Uterus (tissue), 4 donors: ENCODE data around the gene IPO11. TPM values are rescaled to one million over a fixed set of nuclear protein-coding genes. Genes with fewer than 3 reads are reported as not detected.

Source experiments
- DNase-seq, 2 donors: peaks; one replicate each; pipeline ENCODE4 v3.0.0-alpha.2; 2019 to 2020
- H3K27ac ChIP-seq, 2 donors: fragments of 200-600 bp; sonication (generic); 1 replicate in 1 of 2; 2 replicates in 1 of 2; pipeline ENCODE4 v1.5.1; 2016 to 2018
- H3K27me3 ChIP-seq, 2 donors: fragments of 200-600 bp; sonication (generic); one replicate each; pipeline ENCODE4 v1.5.1; 2018 to 2019; ENCODE audit warnings: control low read depth in 1 of 2
- H3K36me3 ChIP-seq, 2 donors: fragments of 200-600 bp; sonication (generic); one replicate each; pipeline ENCODE4 v1.5.1; 2019; ENCODE audit warnings: control low read depth in 1 of 2
- H3K4me1 ChIP-seq, 2 donors: fragments of 200-600 bp; sonication (generic); one replicate each; pipeline ENCODE4 v1.5.1; 2018 to 2019; ENCODE audit warnings: control low read depth in 1 of 2
- H3K4me3 ChIP-seq, 2 donors: fragments of 200-600 bp; sonication (generic); 1 replicate in 1 of 2; 2 replicates in 1 of 2; pipeline ENCODE4 v1.5.1; 2018 to 2019; ENCODE audit warnings: mild to moderate bottlenecking in 1 of 2
- H3K9me3 ChIP-seq, 2 donors: fragments of 200-600 bp; sonication (generic); one replicate each; pipeline ENCODE4 v1.5.1; 2019; ENCODE audit warnings: control low read depth in 1 of 2
- POLR2A ChIP-seq, 2 donors: fragments of 450-650 bp; IDR thresholded peaks; one replicate each; pipeline ENCODE4 v1.6.1; 2016; ENCODE audit warnings: antibody characterized with exemption in 2 of 2, mild to moderate bottlenecking in 1 of 2, moderate library complexity in 1 of 2
- intact Hi-C: fragments of 100-400 bp; cut with DNase I; formaldehyde crosslinking; loops from one replicate; pipeline ENCODE4 v1.15.1; 2023; ENCODE audit warnings: low total_unique reads
- total RNA-seq, 4 donors: library from RNA; depleted of rRNA in 3 of 4; stranded (reverse); fragments of >200 nt in 3 of 4; gene quantifications; one replicate each; pipeline versions ENCODE4 v1.1.0 to v1.2.4, GENCODE V29; 2014 to 2023
- TF ChIP-seq, protein P1 (sequence below), 4 experiments: fragments of 200-600 bp in 2 of 4; fragments of 450-650 bp in 2 of 4; sonication (generic) in 2 of 4; IDR thresholded peaks; one replicate each; pipeline ENCODE4 v1.5.1; 2016 to 2019; ENCODE audit warnings: antibody characterized with exemption in 4 of 4, mild to moderate bottlenecking in 2 of 4, moderate library complexity in 1 of 4
- donor health status: DM: yes; HTN: yes; CAD: no.

Gene IPO11
- total RNA-seq, 4 donors from 2014 or later = 20.0 to 62.0 (median 45.3) TPM

DNA sequence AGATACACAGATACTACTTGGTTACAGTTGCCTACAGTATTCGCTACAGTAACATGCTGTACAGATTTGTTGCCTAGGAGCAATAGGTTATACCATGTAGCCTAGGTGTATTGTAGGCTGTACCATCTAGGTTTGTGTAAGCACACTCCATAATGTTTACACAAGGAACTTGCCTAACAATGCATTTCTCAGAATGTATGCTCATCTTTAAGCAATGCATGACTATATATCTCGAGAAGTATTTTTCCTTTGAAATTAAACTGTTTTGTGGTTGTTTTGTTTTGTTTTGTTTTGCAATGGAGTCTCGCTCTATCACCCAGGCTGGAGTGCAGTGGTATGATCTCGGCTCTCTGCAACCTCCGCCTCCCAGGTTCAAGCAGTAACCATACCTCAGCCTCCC lies 191.4 kb downstream of the IPO11 start:
- no peak overlapping the region for H3K4me3 ChIP-seq
- H3K4me1 ChIP-seq = no peaks in the 10 kb centered on the region
- H3K36me3 ChIP-seq = no peaks in the 10 kb centered on the region
- TF ChIP-seq POLR2A (IDR thresholded peaks at IDR 0.05) = no peak
- TF ChIP-seq, protein P1, sequence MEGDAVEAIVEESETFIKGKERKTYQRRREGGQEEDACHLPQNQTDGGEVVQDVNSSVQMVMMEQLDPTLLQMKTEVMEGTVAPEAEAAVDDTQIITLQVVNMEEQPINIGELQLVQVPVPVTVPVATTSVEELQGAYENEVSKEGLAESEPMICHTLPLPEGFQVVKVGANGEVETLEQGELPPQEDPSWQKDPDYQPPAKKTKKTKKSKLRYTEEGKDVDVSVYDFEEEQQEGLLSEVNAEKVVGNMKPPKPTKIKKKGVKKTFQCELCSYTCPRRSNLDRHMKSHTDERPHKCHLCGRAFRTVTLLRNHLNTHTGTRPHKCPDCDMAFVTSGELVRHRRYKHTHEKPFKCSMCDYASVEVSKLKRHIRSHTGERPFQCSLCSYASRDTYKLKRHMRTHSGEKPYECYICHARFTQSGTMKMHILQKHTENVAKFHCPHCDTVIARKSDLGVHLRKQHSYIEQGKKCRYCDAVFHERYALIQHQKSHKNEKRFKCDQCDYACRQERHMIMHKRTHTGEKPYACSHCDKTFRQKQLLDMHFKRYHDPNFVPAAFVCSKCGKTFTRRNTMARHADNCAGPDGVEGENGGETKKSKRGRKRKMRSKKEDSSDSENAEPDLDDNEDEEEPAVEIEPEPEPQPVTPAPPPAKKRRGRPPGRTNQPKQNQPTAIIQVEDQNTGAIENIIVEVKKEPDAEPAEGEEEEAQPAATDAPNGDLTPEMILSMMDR (IDR thresholded peaks at IDR 0.05) = no peak
- H3K9me3 ChIP-seq = no peaks in the 10 kb centered on the region
- intact Hi-C loops = no loop called here
- no peaks in the 10 kb centered on the region for H3K27me3 ChIP-seq
- DNase-seq = no peak
- H3K27ac ChIP-seq = no peak overlapping the region

DNA sequence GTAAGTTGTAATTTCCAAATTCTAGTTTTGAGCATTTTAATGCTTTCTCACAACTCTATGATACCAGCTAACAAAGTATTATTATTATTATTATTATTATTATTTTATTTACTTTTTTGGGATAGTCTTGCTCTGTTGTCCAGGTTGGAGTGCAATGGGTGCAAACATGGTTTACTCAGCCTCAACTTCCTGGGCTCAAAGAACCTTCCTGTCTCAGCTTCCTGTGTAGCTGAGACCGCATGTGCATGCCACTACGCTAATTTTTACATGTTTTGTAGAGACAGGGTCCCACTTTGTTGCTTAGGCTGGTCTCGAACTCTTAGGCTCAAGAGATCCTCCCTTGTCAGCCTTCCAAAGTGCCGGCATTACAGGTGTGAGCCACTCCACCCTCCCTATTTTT lies 193.1 kb downstream of the IPO11 start:
- no peak overlapping the region for H3K27ac ChIP-seq
- H3K9me3 ChIP-seq = no peaks in the 10 kb centered on the region
- no peak for TF ChIP-seq POLR2A (IDR thresholded peaks at IDR 0.05)
- TF ChIP-seq, protein P1 (IDR thresholded peaks at IDR 0.05) = no peak
- intact Hi-C loops = no loop called here
- no peaks in the 10 kb centered on the region for H3K27me3 ChIP-seq
- H3K36me3 ChIP-seq = no peaks in the 10 kb centered on the region
- DNase-seq = no peak
- H3K4me1 ChIP-seq = no peaks in the 10 kb centered on the region
- no peak overlapping the region for H3K4me3 ChIP-seq

DNA sequence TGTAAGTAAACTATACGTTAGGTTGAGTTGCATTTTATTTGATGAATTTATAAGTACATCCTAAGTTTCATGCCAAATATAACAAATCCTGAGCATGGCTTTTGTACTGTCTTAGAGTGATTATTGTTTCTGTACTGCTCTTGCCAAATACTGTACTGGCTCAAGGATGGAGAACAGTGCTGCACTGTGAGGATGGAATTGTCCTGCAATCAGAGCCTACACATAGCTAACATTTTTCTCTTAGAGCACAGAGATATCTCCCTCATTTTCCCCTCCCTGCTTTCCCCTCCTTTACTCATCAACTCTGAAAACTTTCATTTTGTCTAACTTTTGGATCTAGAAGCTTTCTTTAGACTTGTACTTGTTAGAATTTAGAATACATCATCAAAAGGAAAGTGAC lies 194.3 kb downstream of the IPO11 start:
- TF ChIP-seq, protein P1 (IDR thresholded peaks at IDR 0.05) = no peak
- TF ChIP-seq POLR2A (IDR thresholded peaks at IDR 0.05) = no peak
- Histone ChIP-seq H3K4me3 (no peak overlapping the region), H3K4me1 (no peaks in the 10 kb centered on the region), H3K9me3 (no peaks in the 10 kb centered on the region), H3K27me3 (no peaks in the 10 kb centered on the region), H3K36me3 (no peaks in the 10 kb centered on the region), H3K27ac (no peak overlapping the region)
- no peak for DNase-seq
- intact Hi-C loops = no loop called here

DNA sequence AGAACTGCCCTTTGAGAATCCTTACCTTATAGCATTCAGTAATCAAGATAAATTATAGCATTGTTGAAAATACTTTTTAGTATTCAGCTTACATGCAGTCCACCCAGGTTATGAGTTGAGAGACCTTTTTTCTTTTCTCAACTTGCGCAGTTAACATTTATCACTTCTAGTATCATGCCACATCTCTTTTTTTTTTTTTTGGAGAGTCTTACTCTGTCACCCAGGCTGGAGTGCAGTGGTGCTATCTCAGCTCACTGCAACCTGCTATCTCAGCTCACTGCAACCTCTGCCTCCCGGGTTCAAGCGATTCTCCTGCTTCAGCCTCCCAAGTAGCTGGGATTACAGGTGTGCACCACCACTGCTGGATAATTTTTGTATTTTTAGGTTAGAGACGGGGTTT lies 195.1 kb downstream of the IPO11 start:
- Histone ChIP-seq H3K9me3 (no peaks in the 10 kb centered on the region), H3K36me3 (no peaks in the 10 kb centered on the region), H3K4me3 (no peak overlapping the region), H3K27ac (no peak overlapping the region), H3K27me3 (no peaks in the 10 kb centered on the region), H3K4me1 (no peaks in the 10 kb centered on the region)
- no peak for TF ChIP-seq POLR2A (IDR thresholded peaks at IDR 0.05)
- TF ChIP-seq, protein P1 (IDR thresholded peaks at IDR 0.05) = no peak
- intact Hi-C loops = no loop called here
- DNase-seq = no peak

DNA sequence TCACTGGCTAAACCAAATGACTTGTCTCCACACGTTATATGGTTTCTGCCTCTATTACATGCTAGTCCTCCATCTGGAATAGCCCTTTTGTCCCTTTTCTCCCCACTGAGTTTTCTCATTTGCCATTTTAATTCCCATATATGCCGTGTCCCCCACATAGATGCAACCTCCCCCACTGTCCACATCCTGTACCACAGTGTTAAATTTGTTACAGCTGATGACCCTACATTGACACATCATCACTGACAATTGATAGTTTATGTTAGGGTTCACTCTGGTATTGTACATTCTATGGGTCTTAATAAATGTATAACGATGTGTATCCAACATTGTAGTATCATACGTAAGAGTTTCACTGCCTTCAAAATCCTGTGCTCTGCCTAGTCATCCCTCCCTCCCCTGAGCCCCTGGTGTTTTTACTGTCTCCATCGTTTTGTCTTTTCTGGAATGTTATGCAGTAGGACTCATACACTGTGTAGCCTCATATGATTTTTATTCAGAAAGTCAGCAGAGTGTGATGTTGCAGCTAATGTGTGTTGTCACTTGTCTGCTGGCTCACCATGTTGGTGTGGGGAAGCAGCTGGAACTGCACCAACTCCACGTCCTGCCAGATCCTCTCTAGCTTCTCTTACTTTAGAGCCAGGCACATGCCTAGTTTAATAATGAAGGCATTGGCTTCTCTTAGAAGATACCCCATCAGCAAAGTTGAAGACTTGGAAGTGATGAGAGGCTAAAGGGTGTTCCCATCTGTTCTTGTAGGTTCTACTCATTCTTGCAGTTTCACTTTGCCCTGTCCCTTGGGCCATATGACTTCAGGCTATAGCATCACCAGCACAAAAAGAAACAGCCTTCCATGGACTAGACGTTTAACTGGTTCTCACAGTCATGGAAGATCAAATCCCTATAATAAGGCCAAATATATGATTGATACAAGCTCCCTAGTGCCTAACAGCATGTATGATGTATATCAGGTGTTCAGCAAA lies 196.3 kb downstream of the IPO11 start:
- H3K36me3 ChIP-seq = no peaks in the 10 kb centered on the region
- TF ChIP-seq, protein P1 (IDR thresholded peaks at IDR 0.05) = no peak
- no peak for TF ChIP-seq POLR2A (IDR thresholded peaks at IDR 0.05)
- H3K9me3 ChIP-seq = no peaks in the 10 kb centered on the region
- H3K27ac ChIP-seq = no peak overlapping the region
- no peaks in the 10 kb centered on the region for H3K27me3 ChIP-seq
- no peaks in the 10 kb centered on the region for H3K4me1 ChIP-seq
- no peak overlapping the region for H3K4me3 ChIP-seq
- intact Hi-C loops = no loop called here
- no peak for DNase-seq
